Activated naive CD4-positive, alpha-beta T cell (primary cell): Measurements from ENCODE around the gene AMZ1.
"Not testable (repeated sequence)": the region's sequence is repeated elsewhere in the genome, so short reads cannot be mapped to it uniquely, and the experiment has no call there.

ENCODE experiments used
- DNase-seq, 4 experiments: peaks; one replicate each; lab custom pipeline; 2025; lab: John Stamatoyannopoulos, UW

The AMZ1 gene

DNA sequence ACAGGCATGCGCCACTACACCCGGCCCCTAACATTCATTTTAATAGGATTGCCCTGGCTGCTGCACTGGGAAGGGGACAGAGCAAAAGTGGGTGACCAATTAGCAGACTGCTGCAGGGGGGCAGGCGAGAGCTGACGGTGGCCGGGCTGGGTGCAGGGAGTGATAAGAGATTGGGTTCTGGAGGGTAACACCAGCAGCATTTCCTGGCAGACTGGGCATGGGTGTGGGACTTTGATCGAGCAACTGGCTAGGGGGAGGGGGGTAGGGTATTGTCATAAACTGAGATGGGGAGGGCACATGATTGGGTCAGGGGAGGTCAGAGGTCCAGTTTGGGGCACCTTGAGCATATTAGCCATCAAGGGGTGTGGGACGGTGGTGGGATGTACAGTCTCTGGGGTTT, 20.2 kb upstream of the AMZ1 start:
- DNase-seq = no peak

DNA sequence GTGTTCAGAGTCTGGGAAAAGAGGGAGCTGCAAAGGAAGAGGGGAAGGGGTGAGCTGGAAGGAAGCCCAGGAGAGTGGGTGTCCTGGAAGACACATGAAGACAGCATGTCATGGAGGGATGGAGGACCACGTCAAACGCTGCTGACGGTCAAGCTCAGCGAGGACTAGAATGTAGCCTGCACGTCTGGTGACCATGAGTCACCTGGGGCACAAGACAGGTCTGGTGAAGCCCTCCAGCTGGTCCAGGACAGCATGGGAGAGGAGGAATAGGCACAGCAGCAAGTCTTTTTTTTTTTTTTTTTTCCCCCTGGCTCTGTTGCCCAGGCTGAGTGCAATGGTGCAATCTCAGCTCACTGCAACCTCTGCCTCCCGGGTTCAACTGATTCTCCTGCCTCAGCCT, 19.6 kb upstream of the AMZ1 start:
- DNase-seq = no peak

DNA sequence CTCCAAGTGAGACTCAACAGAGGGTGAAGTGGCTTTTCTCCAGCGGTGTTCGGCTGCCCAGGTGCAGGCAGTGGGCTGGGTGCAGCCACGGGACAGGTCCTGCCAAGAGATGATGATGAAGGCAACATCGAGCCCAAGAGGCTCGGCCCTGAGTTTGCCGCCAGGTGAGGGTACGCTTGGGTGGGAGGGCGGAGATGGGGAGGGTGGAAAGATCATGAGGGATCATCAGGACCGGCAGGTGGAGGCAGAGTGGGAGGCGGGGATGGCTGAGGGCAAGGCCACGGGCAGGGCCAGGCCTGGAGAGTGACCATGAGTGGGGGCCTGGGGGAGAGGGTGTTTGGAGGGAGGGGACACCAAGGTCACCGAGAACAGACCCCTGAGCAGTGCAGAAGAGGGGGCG, 17.8 kb upstream of the AMZ1 start:
- no peak for DNase-seq

DNA sequence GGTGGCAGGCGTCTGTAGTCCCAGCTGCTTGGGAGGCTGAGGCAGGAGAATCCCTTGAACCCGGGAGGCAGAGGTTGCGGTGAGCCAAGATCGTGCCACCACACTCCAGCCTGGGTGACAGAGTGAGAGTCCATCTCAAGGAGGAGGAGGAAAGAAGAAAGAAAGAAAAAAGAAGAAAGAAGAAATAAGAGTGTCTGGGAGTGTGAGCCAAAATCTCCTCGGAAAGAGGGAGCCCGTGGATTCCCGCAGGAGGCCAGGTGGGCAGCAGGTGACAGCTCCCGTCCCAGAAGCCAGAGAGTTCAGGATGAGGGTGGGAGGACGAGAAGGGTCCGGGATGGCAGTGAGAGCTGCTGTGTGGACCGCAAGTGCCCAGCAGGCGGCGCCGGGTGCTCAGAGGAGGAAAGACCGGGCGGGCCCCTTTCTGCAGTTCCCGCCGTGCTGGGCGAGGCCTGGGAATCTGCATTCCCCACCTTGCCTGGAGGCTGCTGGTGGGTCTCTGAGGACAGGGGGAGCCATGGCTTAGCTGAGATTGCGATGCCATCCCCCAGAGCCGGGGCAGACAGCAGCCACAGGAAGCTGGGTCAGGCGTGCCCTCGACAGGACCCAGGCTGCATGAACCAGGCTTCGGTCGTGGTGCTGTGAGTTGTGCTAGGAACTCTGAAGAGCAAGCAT, 17.1 kb upstream of the AMZ1 start:
- peak in 3 of 4 experiments; percentile 42 to 60 (median 48) for DNase-seq

DNA sequence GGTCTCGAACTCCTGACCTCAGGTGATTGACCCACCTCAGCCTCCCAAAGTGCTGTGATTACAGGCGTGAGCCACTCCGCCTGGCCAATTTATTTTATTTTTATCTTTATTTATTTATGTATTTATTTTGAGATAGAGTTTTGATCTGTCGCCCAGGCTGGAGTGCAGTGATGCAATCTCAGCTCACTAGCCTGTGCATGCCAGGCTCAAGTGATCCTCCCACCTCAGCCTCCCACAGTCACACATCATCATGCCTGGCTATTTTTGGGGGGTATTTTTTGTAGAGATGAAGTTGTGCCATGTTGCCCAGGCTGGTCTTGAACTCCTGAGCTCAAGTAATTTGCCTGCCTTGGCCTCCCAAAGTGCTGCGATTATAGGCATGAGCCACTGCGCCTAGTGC, 14.8 kb upstream of the AMZ1 start:
- not testable (repeated sequence) for DNase-seq

DNA sequence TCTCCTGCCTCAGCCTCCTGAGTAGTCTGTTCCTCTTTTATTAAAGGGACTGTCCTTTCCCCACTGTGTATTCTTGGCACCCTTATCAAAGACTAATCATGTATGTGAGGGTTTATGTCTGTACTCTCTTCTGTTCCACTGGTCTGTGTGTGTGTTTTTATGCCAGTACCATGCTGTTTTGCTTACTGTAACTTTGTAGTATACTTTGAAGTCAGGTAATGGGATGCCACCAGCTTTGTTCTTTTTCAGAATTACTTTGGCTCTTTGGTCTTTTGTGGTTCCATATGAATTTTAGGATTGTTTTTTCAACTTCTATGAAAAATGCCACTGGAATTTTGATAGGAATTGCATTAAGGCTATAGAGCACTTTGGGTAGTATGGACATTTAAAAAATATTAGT, 14.1 kb upstream of the AMZ1 start:
- no peak for DNase-seq

DNA sequence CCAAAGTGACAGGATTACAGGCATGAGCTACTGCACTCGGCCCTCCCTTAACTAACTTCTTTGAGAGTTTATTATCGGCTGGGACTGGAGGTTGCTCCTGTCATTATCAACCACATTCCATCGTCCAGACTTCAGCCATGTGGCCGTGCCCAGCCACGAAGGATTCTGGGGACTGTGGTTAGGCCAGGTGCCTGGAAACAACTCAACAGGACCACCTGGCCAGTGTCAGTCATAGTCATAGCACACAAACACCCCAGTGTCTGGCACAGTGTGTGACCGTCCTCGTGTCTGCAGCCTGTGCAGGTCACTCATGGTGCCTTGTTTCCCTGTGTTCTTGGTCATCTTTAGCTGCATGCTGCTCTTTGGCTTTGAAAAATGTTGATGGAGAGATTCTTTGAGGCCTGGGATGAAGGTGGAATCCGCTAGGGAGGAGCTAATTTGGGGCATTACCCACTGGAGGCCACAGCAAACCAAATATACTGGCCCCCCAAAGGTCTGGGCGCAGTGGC, 12.7 kb upstream of the AMZ1 start:
- DNase-seq = no peak

DNA sequence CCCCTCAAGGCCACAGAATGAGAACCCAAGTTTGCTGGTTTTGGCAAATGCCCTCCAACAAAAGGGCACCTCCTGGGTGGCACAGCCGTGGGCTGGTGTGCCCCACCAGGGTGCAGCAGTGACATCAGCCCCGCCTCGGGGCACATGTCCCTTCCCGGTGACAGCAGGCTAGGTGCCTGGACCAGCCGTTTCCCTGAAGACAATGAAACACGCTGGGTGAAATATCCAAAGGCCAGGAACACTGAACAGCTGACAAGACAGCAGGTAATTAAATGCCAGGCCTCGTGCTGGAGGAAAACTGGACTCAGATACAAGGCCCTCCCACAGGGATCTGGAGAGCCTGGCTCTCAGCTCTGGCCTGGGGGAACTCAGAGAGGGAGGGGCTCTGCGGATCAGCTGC, 11.4 kb upstream of the AMZ1 start:
- not testable (repeated sequence) for DNase-seq

DNA sequence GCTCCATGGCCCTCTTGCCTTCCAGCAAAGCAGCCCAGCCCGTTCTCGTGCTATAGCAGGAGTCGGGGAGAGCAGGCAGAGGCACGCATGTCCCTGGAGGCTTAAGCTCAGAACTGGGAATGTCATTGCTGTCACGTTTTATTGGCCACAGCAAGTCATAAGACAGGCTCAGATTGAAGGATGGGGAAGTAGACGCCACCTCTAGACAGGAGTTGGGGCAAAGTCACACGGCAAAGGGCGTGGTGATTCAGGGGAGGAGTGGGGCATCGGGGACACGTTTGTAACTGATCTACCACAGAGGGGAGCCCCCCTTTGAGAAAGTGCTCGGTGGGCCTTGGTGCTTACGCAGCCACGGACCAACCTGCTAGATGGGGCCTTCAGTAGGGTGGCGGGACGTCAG, 9.5 kb upstream of the AMZ1 start:
- not testable (repeated sequence) for DNase-seq

DNA sequence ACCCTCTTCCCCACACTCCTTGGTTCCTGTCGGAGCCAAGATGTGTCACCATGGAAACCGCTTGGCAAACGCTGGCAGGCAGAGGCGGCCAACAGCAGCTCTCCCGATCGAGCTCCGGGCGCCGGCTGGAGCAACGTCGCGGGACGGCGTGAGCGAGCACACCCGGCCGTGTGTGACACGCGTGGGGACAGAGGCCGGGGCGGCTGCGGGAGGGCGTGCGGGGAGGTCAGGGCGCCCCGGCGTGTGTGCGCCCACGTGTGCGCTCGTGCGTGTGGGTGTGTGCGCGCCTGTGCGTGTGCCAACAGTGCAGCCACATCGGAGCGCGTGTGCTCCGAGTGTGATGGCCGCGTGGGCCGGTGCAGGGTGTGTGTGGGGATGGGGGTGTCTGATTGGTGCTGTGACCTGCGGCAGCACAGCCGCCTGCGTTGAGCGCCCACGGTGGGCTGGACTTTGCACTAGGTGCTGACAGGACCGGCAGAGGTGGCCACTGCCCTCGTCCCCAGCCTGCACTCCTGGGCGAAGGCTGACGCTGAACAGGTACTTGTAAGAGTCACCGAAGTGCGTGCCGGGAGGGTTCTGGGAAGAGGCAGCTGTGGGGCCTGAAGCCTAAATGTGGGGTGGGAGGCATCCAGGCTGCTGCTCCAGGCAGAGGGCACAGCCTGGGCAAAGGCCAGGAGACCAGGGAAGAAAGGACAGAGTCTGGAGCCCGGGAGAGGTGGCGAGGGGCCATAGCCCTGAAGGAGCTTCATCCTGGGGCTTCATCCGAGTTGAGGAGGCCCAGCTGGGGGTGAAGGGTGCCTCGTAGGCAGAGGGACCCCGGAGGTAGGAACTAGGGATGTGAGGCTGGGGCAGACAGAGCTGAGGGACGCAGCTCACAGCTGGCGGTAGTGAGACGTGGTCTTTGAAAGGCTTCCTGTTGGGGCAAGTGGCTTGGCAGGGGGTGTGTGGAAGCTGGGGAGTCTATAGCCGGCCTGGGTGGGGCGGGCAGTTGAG, 8.6 kb upstream of the AMZ1 start:
- DNase-seq = not testable (repeated sequence)

DNA sequence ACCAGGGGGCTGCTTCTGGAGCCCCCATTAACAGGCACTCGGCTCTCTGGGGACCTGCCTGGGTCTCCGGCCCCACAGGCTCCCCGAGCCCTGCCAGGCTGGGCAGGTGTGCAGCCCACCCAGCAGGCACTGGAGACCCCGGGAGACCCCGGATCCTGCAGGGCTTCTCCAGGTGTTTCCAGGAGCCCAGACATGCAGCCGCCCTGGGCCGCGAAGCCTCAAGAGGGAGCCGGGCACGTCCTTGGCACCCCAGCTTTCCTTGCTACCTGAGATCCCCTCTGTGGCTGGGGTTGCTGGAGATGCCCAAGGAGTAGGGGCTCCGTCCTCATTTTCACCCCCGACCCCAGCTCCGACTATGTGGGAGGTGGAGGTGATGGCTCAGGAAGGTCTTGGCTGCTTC, 7.7 kb upstream of the AMZ1 start:
- no peak for DNase-seq

DNA sequence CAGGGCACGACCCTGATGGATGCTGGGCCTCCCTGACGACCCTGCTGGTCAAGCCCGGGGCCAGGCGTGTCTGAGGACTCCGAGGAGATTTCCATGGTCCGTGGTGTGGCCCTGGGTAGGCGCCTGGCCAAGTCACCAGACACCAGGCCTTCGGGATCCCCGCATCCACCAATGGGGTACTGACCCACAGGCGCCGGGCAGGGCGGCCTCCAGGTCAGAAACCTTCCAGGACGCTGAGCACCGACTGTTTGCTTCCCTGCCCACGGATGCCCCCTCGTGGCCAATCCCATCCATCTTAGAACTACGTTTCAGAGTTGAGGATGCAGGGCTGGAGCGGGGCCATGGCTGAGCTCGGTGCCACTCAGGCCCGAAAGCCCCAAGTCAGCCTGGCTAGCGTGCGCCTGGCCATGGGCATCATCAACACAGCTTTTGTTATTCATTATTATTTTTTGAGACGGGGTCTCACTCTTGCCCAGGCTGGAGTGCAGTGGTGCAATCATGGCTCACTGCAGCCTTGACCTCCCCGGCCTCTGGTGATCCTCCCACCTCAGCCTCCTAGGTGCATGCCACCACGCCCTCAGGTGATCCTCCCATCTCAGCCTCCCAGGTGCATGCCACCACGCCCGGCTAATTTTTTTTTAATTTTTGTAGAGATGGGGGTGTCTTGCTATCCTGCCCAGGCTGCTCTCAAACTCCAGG, 7.1 kb upstream of the AMZ1 start:
- peak in 2 of 4 experiments; percentile 17 to 41 for DNase-seq

DNA sequence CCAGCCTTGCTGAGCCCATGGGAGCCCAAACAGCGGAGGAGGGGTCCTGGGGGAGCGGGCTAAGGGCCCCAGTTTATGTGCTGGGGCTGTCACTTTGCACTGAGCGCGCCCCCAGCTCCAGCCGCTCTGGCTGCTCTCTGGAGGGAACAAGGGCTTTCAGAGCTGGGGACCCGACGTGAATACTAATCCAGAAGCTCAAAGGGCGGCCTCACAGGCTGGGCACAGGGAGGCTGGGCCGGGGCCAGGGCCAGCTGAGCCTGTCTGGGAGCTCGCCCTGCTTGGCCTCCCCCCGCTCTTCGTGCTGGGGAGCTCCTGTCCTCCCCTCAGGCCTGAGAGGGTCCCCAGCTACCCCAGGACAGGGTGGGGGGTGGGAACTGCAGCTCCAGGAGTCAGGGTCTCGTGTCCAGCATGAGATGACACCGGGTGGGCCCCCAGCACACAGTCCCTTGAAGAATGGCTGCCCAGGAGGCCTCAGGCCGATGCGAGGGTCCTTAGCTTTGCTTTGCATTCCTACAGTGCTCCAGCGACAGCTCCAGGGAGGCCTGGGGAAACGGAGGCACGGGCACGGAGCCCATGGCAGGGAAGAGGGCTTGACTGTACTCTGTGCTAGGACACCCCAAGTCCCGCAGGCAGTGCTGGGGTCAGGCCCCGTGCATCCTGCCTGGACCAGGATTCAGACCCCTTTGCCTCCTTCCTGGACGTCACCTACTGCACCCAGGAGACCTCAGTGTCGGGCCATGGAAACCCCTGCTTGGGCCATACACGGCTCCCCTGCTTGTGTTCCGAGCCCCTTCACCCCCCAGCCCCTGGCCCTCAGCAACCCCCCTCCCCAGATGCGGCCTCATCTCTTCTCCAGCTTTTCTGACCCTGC, 5.8 kb upstream of the AMZ1 start:
- DNase-seq = no peak

DNA sequence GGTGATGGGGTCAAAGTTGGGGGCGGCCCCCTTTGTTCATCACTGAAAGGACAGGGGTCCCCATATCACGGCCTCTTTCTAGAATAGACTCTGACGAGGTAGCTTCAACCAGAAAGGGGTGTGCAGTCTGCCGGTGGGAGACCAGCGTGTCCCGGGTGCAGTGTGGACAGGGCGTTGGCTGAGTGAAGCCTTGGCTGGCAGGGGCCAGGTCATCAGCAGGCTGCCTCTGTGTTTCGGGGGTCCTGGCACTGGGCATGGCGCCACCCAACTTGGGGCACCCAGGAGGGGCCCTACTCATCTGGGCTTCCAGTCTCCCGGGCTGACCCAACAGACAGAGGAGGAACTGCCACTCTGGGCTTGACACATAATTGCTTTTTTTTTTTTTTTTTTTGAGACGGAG, 3.5 kb upstream of the AMZ1 start:
- DNase-seq = no peak

DNA sequence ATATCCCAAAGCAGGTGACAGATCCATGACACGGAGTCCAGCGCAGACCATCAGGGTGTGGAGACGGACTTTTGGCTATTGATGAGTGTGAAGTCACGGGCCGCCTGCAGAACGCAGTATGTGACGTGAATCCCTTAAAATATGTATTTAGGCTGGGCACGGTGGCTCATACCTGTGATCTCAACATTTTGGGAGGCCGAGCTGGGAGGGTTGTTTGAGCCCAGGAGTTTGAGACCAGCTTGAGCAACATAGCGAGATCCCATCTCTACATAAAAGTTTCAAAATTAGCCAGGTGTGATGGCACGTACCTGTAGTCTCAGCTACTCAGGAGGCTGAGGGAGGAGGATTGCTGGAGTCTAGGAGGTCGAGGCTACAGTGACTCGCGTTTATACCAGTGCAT, 1.9 kb upstream of the AMZ1 start:
- no peak for DNase-seq

DNA sequence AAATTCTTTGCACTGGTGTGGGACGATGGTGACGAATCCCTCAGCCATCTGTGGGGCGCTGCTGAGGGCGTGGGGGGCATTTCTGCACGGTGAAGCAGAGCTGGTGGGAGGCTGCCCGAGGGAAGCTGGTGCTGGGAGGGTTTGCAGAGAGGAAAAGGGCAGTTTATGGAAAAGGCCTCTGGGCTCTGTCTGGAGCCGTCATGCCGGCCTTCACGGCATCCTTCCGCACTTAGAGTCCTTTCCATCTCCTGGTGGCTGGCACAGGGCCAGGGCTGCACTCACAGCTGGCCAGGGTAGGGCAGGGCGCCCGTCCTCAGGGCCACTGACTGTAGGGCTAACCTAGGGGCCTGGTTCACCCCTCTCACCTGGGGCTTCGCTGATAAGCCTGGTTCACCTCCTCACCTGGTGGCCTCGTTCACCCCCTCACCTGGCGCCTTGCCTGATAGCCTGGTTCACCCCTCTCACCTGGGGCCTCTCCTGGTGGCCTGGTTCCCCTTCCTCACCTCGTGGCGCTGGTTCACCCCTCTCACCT, 598 bp upstream of the AMZ1 start:
- DNase-seq = no peak

DNA sequence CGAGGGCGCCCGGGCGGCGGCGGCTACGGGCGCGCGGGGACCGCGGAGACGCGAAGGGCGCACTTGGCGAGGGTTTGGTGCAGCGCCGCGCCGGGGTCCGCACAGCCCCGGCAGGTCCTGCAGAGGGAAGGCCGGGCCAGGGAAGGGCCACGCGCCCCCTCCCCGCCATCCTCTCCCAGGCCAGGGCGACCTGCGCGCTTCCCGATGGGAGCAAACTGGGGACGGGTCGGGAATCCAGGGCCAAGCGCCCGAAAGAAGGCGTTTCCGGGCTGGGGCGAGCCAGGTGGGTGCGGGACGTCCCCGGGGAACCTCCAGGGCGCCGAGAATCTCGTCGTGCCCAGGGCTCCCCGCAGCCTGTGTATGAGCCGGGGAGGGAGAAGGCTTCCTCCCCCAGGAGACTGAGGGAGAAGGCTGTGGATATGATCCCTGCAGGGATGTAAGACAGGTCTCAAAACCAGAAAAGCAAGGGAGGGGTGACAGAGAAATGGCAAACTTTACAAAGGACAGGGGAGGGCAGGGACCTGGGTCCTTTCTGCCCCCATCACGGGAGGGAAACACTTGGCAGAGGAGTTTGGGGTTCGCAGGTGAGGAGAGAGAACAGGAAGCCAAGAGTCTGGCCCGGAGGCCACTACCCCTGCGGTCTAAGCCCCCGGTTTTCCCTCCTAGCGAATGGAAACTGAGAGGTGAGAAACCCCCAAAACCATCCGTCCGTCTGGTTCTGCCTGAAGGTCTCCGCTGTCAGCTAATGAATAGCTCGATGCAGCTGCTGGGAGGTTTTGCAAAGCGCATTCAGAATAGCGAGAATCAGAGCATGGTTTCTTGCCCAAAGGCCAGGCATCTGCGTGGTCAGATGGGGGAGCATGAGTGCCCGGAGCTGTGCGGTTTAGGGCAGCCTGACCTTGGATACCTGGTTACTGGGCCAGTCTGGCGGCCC, 674 bp downstream of the AMZ1 start:
- no peak for DNase-seq

DNA sequence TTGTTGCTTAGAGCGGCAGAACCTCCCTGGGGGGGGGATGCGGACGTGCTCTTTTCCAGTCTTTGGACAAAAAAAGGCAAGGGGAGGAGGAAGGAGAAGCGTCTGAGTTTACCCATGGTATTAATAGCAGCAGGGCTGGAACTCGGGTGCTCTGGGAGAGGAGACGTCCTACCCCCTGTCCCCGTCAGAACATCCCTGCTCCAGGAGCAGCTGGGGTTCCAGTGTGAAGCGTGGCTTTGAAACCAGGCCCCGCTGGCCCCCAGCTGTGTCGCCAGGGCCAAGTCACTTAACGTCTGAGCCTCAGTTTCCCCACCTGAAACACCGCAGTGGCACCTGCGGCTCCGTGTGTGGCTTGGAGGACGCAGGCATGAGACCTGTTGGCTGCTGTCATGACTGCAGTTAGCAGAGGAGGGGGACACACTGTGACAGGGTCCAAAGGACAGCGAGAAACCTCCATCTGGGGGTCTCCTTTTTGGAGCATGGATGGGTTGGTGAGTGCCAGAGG, 1.4 kb downstream of the AMZ1 start:
- no peak for DNase-seq

DNA sequence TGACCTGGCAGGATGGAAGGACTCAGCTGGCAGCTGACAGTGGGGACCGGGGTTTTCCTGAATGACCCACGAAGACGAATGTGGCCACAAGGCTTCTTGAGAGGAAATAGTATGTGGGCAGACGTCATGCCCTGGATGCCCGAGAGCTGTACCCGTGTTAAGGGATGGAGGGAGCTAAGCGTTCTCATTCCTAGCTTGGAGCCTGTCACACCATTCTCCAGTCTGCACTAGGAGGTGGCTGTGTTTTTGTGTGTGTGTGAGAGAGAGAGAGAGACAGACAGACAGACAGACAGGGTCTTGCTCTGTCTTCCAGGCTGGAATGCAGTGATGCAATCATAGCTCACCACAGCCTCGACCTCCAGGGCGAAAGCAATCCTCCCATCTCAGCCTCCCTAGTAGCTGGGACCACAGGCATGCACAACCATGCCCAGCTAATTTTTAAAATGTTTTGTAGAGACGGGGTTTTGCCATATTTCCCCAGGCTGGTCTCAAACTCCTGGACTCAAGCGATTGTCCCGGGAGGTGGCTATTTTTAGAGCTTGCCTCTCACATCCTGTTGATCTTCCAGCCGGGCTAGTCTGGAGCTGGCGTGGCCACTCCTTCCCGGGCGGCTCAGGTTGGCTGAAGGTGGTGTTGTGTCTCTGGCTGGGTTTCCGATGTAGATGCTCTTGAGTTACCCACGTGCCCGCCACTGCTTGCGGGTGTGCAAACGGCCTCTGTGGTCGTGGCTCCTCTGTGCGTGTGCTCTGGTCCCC, 2.1 kb downstream of the AMZ1 start:
- no peak for DNase-seq
